OCI-LY1 (cell line): ENCODE results near the gene MDM4.

ENCODE experiments used
- H2AFZ ChIP-seq: fragments of 200-600 bp; sonication (generic), shearing (Covaris generic); 2 replicates; pipeline ENCODE4 v1.6.0; 2014; ENCODE audit warnings: antibody characterized with exemption, mild to moderate bottlenecking, low read length
- H3F3A ChIP-seq: fragments of 200-600 bp; sonication (generic), shearing (Covaris generic); 2 replicates; pipeline ENCODE4 v1.6.0; 2014; ENCODE audit warnings: mild to moderate bottlenecking, antibody characterized with exemption, low read length, moderate library complexity; ENCODE audit not compliant: insufficient read depth
- H3K27ac ChIP-seq: fragments of 200-600 bp; sonication (generic); 2 replicates; pipeline ENCODE4 v1.5.1; 2014; ENCODE audit warnings: low read length, mixed run types, mild to moderate bottlenecking, low read depth; ENCODE audit not compliant: poor library complexity, severe bottlenecking
- H3K27me3 ChIP-seq: fragments of 200-600 bp; sonication (generic); 2 replicates; pipeline ENCODE4 v1.6.0; 2014; ENCODE audit warnings: antibody characterized with exemption, mild to moderate bottlenecking, low read length, moderate library complexity; ENCODE audit not compliant: insufficient read depth
- H3K36me3 ChIP-seq: fragments of 200-600 bp; sonication (generic); 2 replicates; pipeline ENCODE4 v1.6.1; 2014; ENCODE audit warnings: mild to moderate bottlenecking, antibody characterized with exemption, low read length, moderate library complexity, mixed read lengths; ENCODE audit not compliant: insufficient read depth
- H3K4me1 ChIP-seq: fragments of 200-600 bp; sonication (generic); 2 replicates; pipeline ENCODE4 v1.5.1; 2014; ENCODE audit warnings: mild to moderate bottlenecking, low read length, moderate library complexity; ENCODE audit not compliant: insufficient read depth, severe bottlenecking
- H3K4me2 ChIP-seq: fragments of 200-600 bp; sonication (generic), shearing (Covaris generic); 2 replicates; pipeline ENCODE4 v1.6.1; 2014; ENCODE audit warnings: low read length
- H3K4me3 ChIP-seq: fragments of 200-600 bp; sonication (generic); 2 replicates; pipeline ENCODE4 v1.5.1; 2014; ENCODE audit warnings: low read length, low read depth, mild to moderate bottlenecking, mixed read lengths; ENCODE audit not compliant: poor library complexity, severe bottlenecking
- H3K79me2 ChIP-seq: fragments of 200-600 bp; shearing (Covaris generic); 2 replicates; pipeline ENCODE4 v1.6.1; 2016; ENCODE audit warnings: mixed run types, low read length, mixed read lengths; ENCODE audit not compliant: insufficient read depth
- H3K9ac ChIP-seq: fragments of 200-600 bp; sonication (generic), shearing (Covaris generic); 2 replicates; pipeline ENCODE4 v1.6.1; 2014; ENCODE audit warnings: mild to moderate bottlenecking, low read length, mixed read lengths
- H3K9me2 ChIP-seq: fragments of 200-600 bp; sonication (generic), shearing (Covaris generic); 2 replicates; pipeline ENCODE4 v1.6.1; 2014; ENCODE audit warnings: low read depth, mild to moderate bottlenecking, low read length, mixed read lengths
- H3K9me3 ChIP-seq: fragments of 200-600 bp; shearing (Covaris generic); 2 replicates; pipeline ENCODE4 v1.6.1; 2014; ENCODE audit warnings: low read length, mixed read lengths
- H4K20me1 ChIP-seq: fragments of 200-600 bp; sonication (generic), shearing (Covaris generic); 2 replicates; pipeline ENCODE4 v1.6.0; 2016; ENCODE audit warnings: mild to moderate bottlenecking, low read length; ENCODE audit not compliant: insufficient read depth
- EZH2 ChIP-seq: fragments of 200-600 bp; sonication (generic), shearing (Covaris generic); IDR thresholded peaks from 2 replicates; pipeline ENCODE4 v1.8.0; 2017; ENCODE audit warnings: borderline replicate concordance, mixed run types, mild to moderate bottlenecking, antibody characterized with exemption, low read length, moderate library complexity, mixed read lengths
- TF ChIP-seq, protein P1 (sequence below): fragments of 200-600 bp; sonication (generic), shearing (Covaris generic); IDR thresholded peaks from 2 replicates; pipeline ENCODE4 v1.5.1; 2017; ENCODE audit warnings: mild to moderate bottlenecking, antibody characterized with exemption, low read length, moderate library complexity, mixed read lengths

Gene MDM4

DNA sequence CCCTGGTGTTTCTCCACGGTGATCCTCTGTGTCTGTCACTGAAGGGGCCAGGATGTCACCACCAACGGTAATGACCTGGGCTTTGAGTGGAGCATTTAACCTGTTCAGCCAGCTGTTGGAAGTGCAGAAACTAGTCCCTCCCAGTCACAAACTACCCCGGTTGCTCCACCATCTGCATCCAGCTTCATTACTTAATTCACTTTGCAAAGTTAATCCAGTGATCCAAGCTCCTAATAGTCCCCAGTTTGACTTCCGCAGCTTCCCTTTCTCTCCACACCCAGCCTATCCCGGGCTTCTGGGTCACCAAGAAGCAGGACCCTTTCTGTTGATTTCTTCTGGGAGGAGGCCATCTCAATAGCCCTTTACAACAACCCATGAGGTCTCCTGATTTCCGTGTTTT is 63.5 kb downstream of the MDM4 start:
- peak overlapping the region; percentile 40; the same call in 1 of the 2 replicates for H3K4me2 ChIP-seq
- H2AFZ ChIP-seq: no peak overlapping the region
- no peak overlapping the region for H3K27ac ChIP-seq
- H3F3A ChIP-seq: no peaks in the 10 kb centered on the region; the same call in 1 of the 2 replicates
- TF ChIP-seq, protein P1, sequence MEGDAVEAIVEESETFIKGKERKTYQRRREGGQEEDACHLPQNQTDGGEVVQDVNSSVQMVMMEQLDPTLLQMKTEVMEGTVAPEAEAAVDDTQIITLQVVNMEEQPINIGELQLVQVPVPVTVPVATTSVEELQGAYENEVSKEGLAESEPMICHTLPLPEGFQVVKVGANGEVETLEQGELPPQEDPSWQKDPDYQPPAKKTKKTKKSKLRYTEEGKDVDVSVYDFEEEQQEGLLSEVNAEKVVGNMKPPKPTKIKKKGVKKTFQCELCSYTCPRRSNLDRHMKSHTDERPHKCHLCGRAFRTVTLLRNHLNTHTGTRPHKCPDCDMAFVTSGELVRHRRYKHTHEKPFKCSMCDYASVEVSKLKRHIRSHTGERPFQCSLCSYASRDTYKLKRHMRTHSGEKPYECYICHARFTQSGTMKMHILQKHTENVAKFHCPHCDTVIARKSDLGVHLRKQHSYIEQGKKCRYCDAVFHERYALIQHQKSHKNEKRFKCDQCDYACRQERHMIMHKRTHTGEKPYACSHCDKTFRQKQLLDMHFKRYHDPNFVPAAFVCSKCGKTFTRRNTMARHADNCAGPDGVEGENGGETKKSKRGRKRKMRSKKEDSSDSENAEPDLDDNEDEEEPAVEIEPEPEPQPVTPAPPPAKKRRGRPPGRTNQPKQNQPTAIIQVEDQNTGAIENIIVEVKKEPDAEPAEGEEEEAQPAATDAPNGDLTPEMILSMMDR: no peak
- TF ChIP-seq EZH2: no peak
- no peaks in the 10 kb centered on the region for H3K79me2 ChIP-seq
- H3K9me2 ChIP-seq: no peaks in the 10 kb centered on the region
- H3K9ac ChIP-seq: no peak overlapping the region
- no peaks in the 10 kb centered on the region for H4K20me1 ChIP-seq
- no peaks in the 10 kb centered on the region for H3K9me3 ChIP-seq
- no peaks in the 10 kb centered on the region for H3K36me3 ChIP-seq
- H3K27me3 ChIP-seq: no peaks in the 10 kb centered on the region
- H3K4me3 ChIP-seq: no peak overlapping the region
- H3K4me1 ChIP-seq: peaks cover 28% of the 10 kb centered on the region

DNA sequence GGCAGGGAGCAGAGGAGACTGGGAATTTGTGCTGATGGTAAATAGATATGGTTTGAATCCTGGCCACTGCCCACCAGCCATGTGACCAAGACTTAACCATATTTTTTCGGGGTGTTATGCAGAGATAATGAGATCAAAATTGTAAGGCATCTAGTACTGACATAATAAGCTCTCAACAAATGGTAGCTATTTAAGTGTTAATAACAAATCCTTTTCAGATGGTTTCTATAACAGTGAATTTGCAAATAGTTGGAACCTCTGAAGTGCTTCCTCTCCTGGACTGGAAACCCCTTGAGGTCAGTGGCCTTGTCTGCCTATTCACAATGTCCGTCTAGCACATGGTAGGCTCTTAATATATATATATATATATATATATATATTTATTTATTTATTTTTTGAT is 64.7 kb downstream of the MDM4 start:
- H3K9me2 ChIP-seq: no peaks in the 10 kb centered on the region
- H3F3A ChIP-seq: no peaks in the 10 kb centered on the region; the same call in 1 of the 2 replicates
- H3K9ac ChIP-seq: no peak overlapping the region
- H3K27me3 ChIP-seq: no peaks in the 10 kb centered on the region
- no peaks in the 10 kb centered on the region for H4K20me1 ChIP-seq
- no peak overlapping the region for H3K4me2 ChIP-seq
- no peaks in the 10 kb centered on the region for H3K9me3 ChIP-seq
- H3K36me3 ChIP-seq: no peaks in the 10 kb centered on the region
- H3K79me2 ChIP-seq: no peaks in the 10 kb centered on the region
- no peak overlapping the region for H2AFZ ChIP-seq
- TF ChIP-seq, protein P1: no peak
- no peak for TF ChIP-seq EZH2
- H3K27ac ChIP-seq: no peak overlapping the region
- H3K4me3 ChIP-seq: no peak overlapping the region
- peaks cover 38% of the 10 kb centered on the region for H3K4me1 ChIP-seq

DNA sequence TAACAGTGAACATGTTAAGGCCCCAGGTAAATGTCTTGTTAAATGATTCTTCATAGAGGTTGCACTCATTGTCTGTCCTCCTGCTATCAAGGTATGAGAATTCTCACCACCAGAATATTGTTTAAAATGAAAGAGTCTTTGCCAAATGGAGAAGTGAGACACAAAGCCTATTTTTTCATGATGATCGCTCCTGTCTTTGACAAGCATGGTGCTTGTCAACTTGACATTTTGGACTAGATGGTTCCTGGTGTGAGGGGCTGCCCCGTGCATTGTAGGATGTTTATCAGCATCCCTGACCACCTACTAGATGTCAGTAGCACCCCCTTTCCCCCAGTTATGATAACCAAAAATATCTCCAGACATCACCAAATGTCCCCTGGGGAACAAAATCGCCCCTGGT is 65.6 kb downstream of the MDM4 start:
- no peaks in the 10 kb centered on the region for H4K20me1 ChIP-seq
- H3K9me3 ChIP-seq: no peaks in the 10 kb centered on the region
- H3K27ac ChIP-seq: no peak overlapping the region
- no peaks in the 10 kb centered on the region for H3K9me2 ChIP-seq
- TF ChIP-seq, protein P1: no peak
- no peak for TF ChIP-seq EZH2
- H3K36me3 ChIP-seq: no peaks in the 10 kb centered on the region
- no peak overlapping the region for H3K4me2 ChIP-seq
- no peaks in the 10 kb centered on the region; the same call in 1 of the 2 replicates for H3F3A ChIP-seq
- no peak overlapping the region for H3K9ac ChIP-seq
- no peaks in the 10 kb centered on the region for H3K79me2 ChIP-seq
- H3K4me3 ChIP-seq: no peak overlapping the region
- no peaks in the 10 kb centered on the region for H3K27me3 ChIP-seq
- H3K4me1 ChIP-seq: peaks cover 38% of the 10 kb centered on the region
- H2AFZ ChIP-seq: no peak overlapping the region
